KMS-11 (cell line): ENCODE measurements around the gene USP47.

Source experiments
- H2AFZ ChIP-seq: fragments of 200-600 bp; sonication (generic); 2 replicates; pipeline ENCODE4 v1.6.1; 2016; ENCODE audit warnings: antibody characterized with exemption, mixed run types, low read depth
- H3K27ac ChIP-seq: fragments of 200-600 bp; sonication (generic); 2 replicates; pipeline ENCODE4 v1.6.1; 2016; ENCODE audit warnings: mild to moderate bottlenecking, mixed run types
- H3K27me3 ChIP-seq: fragments of 200-600 bp; sonication (generic); 2 replicates; pipeline ENCODE4 v1.6.1; 2017; ENCODE audit warnings: mild to moderate bottlenecking, low read depth, mixed run types, moderate library complexity; ENCODE audit not compliant: insufficient read depth
- H3K36me3 ChIP-seq: fragments of 200-600 bp; sonication (generic); 2 replicates; pipeline ENCODE4 v1.6.1; 2017; ENCODE audit warnings: mild to moderate bottlenecking, mixed run types; ENCODE audit not compliant: insufficient read depth
- H3K4me1 ChIP-seq: fragments of 200-600 bp; sonication (generic); 2 replicates; pipeline ENCODE4 v1.6.1; 2016; ENCODE audit warnings: mild to moderate bottlenecking, low read depth, mixed run types; ENCODE audit not compliant: poor library complexity, severe bottlenecking
- H3K4me2 ChIP-seq: fragments of 200-600 bp; sonication (generic); 2 replicates; pipeline ENCODE4 v1.7.0; 2016; ENCODE audit warnings: mild to moderate bottlenecking, mixed run types
- H3K4me3 ChIP-seq: fragments of 200-600 bp; sonication (generic); IDR thresholded peaks from 2 replicates; pipeline ENCODE4 v1.6.1; 2017; ENCODE audit warnings: low read depth, low read length, mixed read lengths; ENCODE audit not compliant: insufficient read depth
- H3K79me2 ChIP-seq: fragments of 200-600 bp; sonication (generic); 2 replicates; pipeline ENCODE4 v1.6.1; 2016; ENCODE audit warnings: low read depth, mixed run types; ENCODE audit not compliant: insufficient read depth
- H3K9ac ChIP-seq: fragments of 200-600 bp; sonication (generic); 2 replicates; pipeline ENCODE4 v1.6.1; 2016; ENCODE audit warnings: mild to moderate bottlenecking, mixed run types
- H4K20me1 ChIP-seq: fragments of 200-600 bp; sonication (generic); 2 replicates; pipeline ENCODE4 v1.6.1; 2016; ENCODE audit warnings: mild to moderate bottlenecking, mixed run types; ENCODE audit not compliant: insufficient read depth
- CTCF ChIP-seq: fragments of 200-600 bp; sonication (generic); conservative IDR thresholded peaks from 2 replicates; pipeline ENCODE4 v1.6.1; 2017; ENCODE audit warnings: low read depth, mild to moderate bottlenecking, antibody characterized with exemption, low read length, moderate library complexity, mixed read lengths

Gene USP47

GRCh38 chr11:11971906-11972547 is 130.3 kb downstream of the USP47 start:
- no peak overlapping the region for H3K4me3 ChIP-seq
- no peak overlapping the region for H2AFZ ChIP-seq
- no peak overlapping the region for H3K9ac ChIP-seq
- no peak for TF ChIP-seq CTCF
- no peaks in the 10 kb centered on the region for H3K36me3 ChIP-seq
- no peaks in the 10 kb centered on the region for H3K79me2 ChIP-seq
- no peaks in the 10 kb centered on the region for H4K20me1 ChIP-seq
- no peaks in the 10 kb centered on the region for H3K27me3 ChIP-seq
- no peak overlapping the region for H3K4me2 ChIP-seq
- H3K27ac ChIP-seq: no peak overlapping the region
- H3K4me1 ChIP-seq: no peaks in the 10 kb centered on the region

DNA sequence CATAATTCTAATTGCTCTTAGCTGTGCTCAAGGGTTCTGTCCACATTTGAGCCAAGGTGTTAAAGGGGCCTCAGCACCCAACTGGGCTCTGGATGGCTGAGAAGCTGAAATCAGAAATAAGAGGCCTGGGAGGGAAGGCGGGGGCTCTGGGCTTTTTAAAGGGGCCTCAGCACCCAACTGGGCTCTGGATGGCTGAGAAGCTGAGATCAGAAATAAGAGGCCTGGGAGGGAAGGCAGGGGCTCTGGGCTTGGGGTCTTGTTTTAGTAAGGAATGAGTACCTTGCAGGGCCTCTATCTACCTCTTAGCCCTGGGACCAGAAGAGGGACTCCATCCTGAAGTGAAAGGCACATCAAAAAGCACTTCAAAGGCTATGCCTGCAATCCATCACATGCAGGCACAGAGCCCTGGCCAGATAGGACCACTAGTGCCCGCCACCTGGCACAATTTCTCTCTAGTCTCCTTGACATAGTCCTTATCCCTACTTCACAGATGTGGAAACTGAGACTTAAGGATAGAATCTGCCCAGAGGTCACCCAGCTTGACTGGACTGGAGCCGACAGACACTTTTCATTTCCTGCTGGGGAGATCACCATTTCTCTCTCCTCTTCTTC is 131.1 kb downstream of the USP47 start:
- Histone ChIP-seq H3K27ac (no peak overlapping the region), H3K4me1 (no peaks in the 10 kb centered on the region), H4K20me1 (no peaks in the 10 kb centered on the region), H3K27me3 (no peaks in the 10 kb centered on the region), H3K36me3 (no peaks in the 10 kb centered on the region), H3K4me2 (no peak overlapping the region), H3K9ac (no peak overlapping the region), H3K79me2 (no peaks in the 10 kb centered on the region), H3K4me3 (no peak overlapping the region), H2AFZ (no peak overlapping the region)
- no peak for TF ChIP-seq CTCF

DNA sequence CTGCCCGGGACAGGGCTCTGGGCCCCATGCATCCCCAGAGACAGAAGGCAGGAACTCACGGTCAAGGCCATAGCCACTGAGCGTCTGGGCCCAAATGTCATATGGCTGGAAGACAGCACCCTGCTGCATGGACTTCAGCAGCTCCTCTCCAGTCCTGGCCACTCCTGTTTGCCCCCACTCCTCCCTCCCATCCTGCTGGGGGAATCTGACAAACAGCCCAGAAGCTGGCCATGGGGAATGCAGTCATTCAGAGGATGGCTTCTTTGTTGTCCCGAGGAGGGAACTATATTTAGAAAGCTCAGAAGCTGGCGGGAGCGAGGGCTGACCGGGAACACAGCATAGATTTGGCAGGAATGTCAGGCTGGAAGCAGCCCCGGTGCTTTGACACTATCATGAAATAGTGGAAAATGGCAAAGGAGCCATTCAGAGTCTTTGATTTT is 131.6 kb downstream of the USP47 start:
- Histone ChIP-seq H3K9ac (no peak overlapping the region), H2AFZ (no peak overlapping the region), H3K4me3 (no peak overlapping the region), H3K79me2 (no peaks in the 10 kb centered on the region), H4K20me1 (no peaks in the 10 kb centered on the region), H3K27ac (no peak overlapping the region), H3K36me3 (no peaks in the 10 kb centered on the region), H3K4me2 (no peak overlapping the region), H3K4me1 (no peaks in the 10 kb centered on the region), H3K27me3 (no peaks in the 10 kb centered on the region)
- no peak for TF ChIP-seq CTCF

DNA sequence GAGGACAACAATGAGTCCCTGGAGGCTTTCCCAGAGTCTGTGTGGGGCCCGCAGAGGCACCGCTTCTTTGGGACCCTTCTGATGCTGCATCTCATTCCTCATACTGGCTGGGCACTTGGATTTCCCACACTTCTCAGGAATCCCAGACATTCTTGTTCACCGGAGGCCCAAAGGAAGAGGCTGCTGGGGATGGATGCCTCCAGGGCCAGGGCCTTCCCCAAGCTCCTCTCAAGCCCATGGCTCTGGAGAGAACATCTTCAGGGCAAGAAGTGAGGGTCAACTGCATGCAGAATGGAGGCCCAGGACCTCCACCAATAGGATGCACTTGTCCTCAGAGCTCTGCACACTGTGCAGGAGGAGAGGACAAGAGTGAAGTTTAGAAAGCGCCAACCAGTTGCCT is 132.1 kb downstream of the USP47 start:
- Histone ChIP-seq H3K36me3 (no peaks in the 10 kb centered on the region), H3K27me3 (no peaks in the 10 kb centered on the region), H3K4me2 (no peak overlapping the region), H3K9ac (no peak overlapping the region), H2AFZ (no peak overlapping the region), H3K4me3 (no peak overlapping the region), H3K4me1 (no peaks in the 10 kb centered on the region), H3K79me2 (no peaks in the 10 kb centered on the region), H4K20me1 (no peaks in the 10 kb centered on the region), H3K27ac (no peak overlapping the region)
- TF ChIP-seq CTCF: no peak
